Type B pancreatic cell (in vitro differentiated cells): ENCODE results near the gene WNK2. TPM values are rescaled to one million over a fixed set of nuclear protein-coding genes. Genes with fewer than 3 reads are reported as not detected.

ENCODE experiments used
- DNase-seq: peaks from one replicate; pipeline ENCODE4 v3.0.0; 2021; ENCODE audit warnings: mixed read lengths; ENCODE audit not compliant: unreplicated experiment; ENCODE audit errors: extremely low spot score
- H3K27ac Mint-ChIP-seq: 2 replicates; pipeline ENCODE4 v1.8.0; 2021; ENCODE audit warnings: mild to moderate bottlenecking, mixed read lengths
- H3K27me3 Mint-ChIP-seq: 2 replicates; pipeline ENCODE4 v1.8.0; 2021; ENCODE audit warnings: mixed read lengths
- H3K36me3 Mint-ChIP-seq: 2 replicates; pipeline ENCODE4 v1.8.0; 2021; ENCODE audit warnings: mixed read lengths
- H3K4me1 Mint-ChIP-seq: one replicate; pipeline ENCODE4 v1.8.0; 2021; ENCODE audit warnings: mixed read lengths; ENCODE audit not compliant: unreplicated experiment
- H3K4me3 Mint-ChIP-seq: 2 replicates; pipeline ENCODE4 v1.8.0; 2021; ENCODE audit warnings: mild to moderate bottlenecking, mixed read lengths
- H3K9me3 Mint-ChIP-seq: 2 replicates; pipeline ENCODE4 v1.8.0; 2021; ENCODE audit warnings: mixed read lengths
- total RNA-seq: library from RNA; stranded (reverse); gene quantifications from 2 replicates; pipeline ENCODE4 v1.2.1, GENCODE V29; 2021; ENCODE audit warnings: low replicate concordance
- TF ChIP-seq, protein P1 (sequence below): fragments of 200-600 bp; sonication (generic); conservative IDR thresholded peaks from 2 replicates; pipeline ENCODE4 v1.5.0; 2021; ENCODE audit warnings: antibody characterized with exemption, mild to moderate bottlenecking

WNK2 gene
- total RNA-seq, 1 donor from 2014 or later, result 75.5 TPM

GRCh38 chr9:93187574-93187973 lies 3.6 kb downstream of the WNK2 start:
- H3K4me3 Mint-ChIP-seq, result peak overlapping the region; percentile 85
- H3K27me3 Mint-ChIP-seq, result peaks cover 11% of the 10 kb centered on the region
- peaks cover 3% of the 10 kb centered on the region for H3K36me3 Mint-ChIP-seq
- no peak for DNase-seq
- peaks cover 29% of the 10 kb centered on the region for H3K4me1 Mint-ChIP-seq
- H3K9me3 Mint-ChIP-seq, result no peaks in the 10 kb centered on the region
- no peak overlapping the region for H3K27ac Mint-ChIP-seq
- TF ChIP-seq, protein P1, sequence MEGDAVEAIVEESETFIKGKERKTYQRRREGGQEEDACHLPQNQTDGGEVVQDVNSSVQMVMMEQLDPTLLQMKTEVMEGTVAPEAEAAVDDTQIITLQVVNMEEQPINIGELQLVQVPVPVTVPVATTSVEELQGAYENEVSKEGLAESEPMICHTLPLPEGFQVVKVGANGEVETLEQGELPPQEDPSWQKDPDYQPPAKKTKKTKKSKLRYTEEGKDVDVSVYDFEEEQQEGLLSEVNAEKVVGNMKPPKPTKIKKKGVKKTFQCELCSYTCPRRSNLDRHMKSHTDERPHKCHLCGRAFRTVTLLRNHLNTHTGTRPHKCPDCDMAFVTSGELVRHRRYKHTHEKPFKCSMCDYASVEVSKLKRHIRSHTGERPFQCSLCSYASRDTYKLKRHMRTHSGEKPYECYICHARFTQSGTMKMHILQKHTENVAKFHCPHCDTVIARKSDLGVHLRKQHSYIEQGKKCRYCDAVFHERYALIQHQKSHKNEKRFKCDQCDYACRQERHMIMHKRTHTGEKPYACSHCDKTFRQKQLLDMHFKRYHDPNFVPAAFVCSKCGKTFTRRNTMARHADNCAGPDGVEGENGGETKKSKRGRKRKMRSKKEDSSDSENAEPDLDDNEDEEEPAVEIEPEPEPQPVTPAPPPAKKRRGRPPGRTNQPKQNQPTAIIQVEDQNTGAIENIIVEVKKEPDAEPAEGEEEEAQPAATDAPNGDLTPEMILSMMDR, result no peak

DNA sequence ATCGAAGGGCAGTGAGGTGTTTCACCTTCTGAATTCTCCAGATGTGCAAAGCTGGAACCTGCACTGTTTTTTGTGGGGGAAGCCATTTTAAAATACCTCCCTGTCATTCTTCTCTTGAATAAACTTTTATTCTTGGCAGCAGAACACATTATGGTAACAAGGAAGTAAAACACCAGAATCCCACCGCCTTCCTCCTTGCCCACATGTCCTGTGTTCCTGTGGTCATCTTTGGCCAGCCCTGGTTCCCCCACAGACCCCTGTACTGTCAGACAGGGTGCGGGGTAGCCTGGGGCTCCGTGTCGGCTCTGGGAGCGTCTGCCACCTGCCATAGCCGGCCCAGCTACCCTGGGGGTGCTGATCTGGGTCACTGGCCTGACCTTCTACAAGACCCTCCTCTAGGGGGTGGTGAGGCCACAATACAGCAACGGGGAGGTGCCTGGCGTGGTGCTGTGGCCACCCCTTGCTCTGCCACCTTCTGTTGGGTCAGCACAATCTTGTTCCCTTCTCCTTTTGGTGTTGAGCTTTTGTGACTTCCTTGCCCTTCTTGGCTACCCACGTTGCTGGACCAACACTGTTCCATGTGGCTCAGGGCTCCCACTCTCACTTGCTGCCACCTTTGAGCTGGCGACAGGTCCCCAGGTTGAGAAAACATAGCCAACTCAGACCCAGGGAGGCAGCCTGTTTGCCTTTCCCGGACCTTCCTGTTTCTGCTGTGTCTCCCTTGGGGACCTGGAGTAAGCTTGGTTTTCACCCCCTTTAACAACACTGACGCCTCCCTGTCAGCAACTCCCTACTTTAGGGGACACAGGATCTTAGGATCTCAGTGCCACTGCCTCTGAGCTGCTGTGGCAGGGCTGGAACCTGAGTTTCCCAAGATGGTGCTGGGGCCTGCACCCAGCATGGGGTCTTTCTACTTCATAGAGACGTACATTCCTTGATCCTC lies 4.8 kb downstream of the WNK2 start:
- Mint-ChIP-seq H3K9me3 (no peaks in the 10 kb centered on the region), H3K4me3 (no peak overlapping the region), H3K4me1 (peaks cover 33% of the 10 kb centered on the region), H3K27me3 (no peaks in the 10 kb centered on the region), H3K27ac (no peak overlapping the region), H3K36me3 (peaks cover 3% of the 10 kb centered on the region)
- DNase-seq, result no peak
- TF ChIP-seq, protein P1, result no peak

- Mint-ChIP-seq H3K4me1 (peaks cover 38% of the 10 kb centered on the region), H3K4me3 (no peak overlapping the region), H3K27me3 (no peaks in the 10 kb centered on the region), H3K9me3 (no peaks in the 10 kb centered on the region), H3K27ac (no peak overlapping the region), H3K36me3 (peaks cover 3% of the 10 kb centered on the region)
- no peak for DNase-seq
- TF ChIP-seq, protein P1, result no peak
Measured at GRCh38 chr9:93189369-93190132, 5.6 kb downstream of the WNK2 start.

GRCh38 chr9:93190133-93190525 lies 6.2 kb downstream of the WNK2 start:
- Mint-ChIP-seq H3K36me3 (peaks cover 3% of the 10 kb centered on the region), H3K4me3 (no peak overlapping the region)
- TF ChIP-seq, protein P1, result no peak

DNA sequence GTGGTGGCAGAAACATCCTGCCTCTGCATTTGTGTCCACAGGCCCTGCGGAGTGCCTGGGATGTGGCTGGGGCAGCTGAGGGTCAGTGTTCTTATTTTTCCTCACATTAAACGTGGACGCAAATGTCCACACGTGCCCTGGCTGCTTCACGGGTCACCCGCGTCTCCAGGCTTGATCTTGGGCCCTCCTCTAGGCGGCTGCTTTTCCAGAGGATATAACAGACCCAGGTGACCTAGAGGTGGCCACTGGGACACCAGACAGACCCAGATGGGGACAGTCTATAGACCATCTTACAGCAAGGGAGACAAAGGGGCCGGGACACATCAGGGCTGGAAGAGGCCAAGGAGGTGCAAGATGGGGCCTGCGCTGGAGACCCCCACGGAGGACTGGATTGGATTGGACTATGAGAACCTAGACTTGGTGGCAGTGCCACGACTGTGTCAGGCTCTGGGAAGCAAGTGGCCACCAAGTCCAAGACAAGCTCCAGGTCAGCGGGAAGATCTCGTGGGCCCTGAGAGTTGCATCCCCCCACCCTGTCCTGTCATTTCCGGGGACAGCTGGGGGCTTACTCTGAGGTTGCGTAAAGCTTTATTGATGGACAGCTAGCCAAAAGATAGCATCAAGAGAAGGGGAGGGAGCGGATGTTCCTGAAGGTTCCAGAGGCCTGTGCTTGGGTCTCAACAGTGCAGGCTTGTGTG lies 6.9 kb downstream of the WNK2 start:
- TF ChIP-seq, protein P1, result no peak
- no peak overlapping the region for H3K4me3 Mint-ChIP-seq
- peaks cover 41% of the 10 kb centered on the region for H3K4me1 Mint-ChIP-seq
- no peaks in the 10 kb centered on the region for H3K27me3 Mint-ChIP-seq
- H3K9me3 Mint-ChIP-seq, result no peaks in the 10 kb centered on the region
- DNase-seq, result no peak
- no peak overlapping the region for H3K27ac Mint-ChIP-seq
- H3K36me3 Mint-ChIP-seq, result peaks cover 3% of the 10 kb centered on the region

More at GRCh38 chr9:93190133-93190525, 6.2 kb downstream of the WNK2 start:
- Mint-ChIP-seq H3K27me3 (no peaks in the 10 kb centered on the region), H3K9me3 (no peaks in the 10 kb centered on the region), H3K27ac (no peak overlapping the region), H3K4me1 (peaks cover 43% of the 10 kb centered on the region)
- no peak for DNase-seq
